HuH-7 (cell line): ENCODE results near the gene SSH3.

Experiments
- DNase-seq: peaks from one replicate; pipeline ENCODE4 v3.0.0; 2011; ENCODE audit warnings: low spot score

Gene SSH3

GRCh38 chr11:67293090-67293489, 10.2 kb upstream of the SSH3 start:
- DNase-seq: no peak

- DNase-seq: no peak
These were observed 7.5 kb upstream of the SSH3 start for GRCh38 chr11:67295846-67296245.

- DNase-seq: no peak
These were observed 4.5 kb upstream of the SSH3 start for GRCh38 chr11:67298786-67299185.

- DNase-seq: no peak
These were observed 3.7 kb upstream of the SSH3 start for GRCh38 chr11:67299471-67300191.

GRCh38 chr11:67300256-67300755, 3.0 kb upstream of the SSH3 start:
- DNase-seq: no peak

GRCh38 chr11:67300756-67301312, 2.5 kb upstream of the SSH3 start:
- DNase-seq: no peak

GRCh38 chr11:67301313-67301921, 1.9 kb upstream of the SSH3 start:
- DNase-seq: no peak

- no peak for DNase-seq
These were observed 1.3 kb upstream of the SSH3 start for GRCh38 chr11:67301951-67302516.

GRCh38 chr11:67302571-67303131, 679 bp upstream of the SSH3 start:
- peak; percentile 99 for DNase-seq

GRCh38 chr11:67303835-67304411, 593 bp downstream of the SSH3 start:
- peak; percentile 91 for DNase-seq

- no peak for DNase-seq
These were observed 1.3 kb downstream of the SSH3 start for GRCh38 chr11:67304511-67305113.

GRCh38 chr11:67306769-67307544, 3.6 kb downstream of the SSH3 start:
- no peak for DNase-seq

- no peak for DNase-seq
These were observed 4.2 kb downstream of the SSH3 start for GRCh38 chr11:67307545-67308001.

- no peak for DNase-seq
These were observed 4.9 kb downstream of the SSH3 start for GRCh38 chr11:67308031-67308866.

GRCh38 chr11:67309166-67309565, 5.8 kb downstream of the SSH3 start:
- no peak for DNase-seq

GRCh38 chr11:67309661-67310061, 6.3 kb downstream of the SSH3 start:
- DNase-seq: no peak

- DNase-seq: no peak
These were observed 7.1 kb downstream of the SSH3 start for GRCh38 chr11:67310246-67311050.

GRCh38 chr11:67311051-67311555, 7.8 kb downstream of the SSH3 start:
- no peak for DNase-seq

- peak; percentile 82 for DNase-seq
These were observed 8.3 kb downstream of the SSH3 start for GRCh38 chr11:67311556-67312082.
